HG02943 (cell line): ENCODE data around the gene OSBPL10.

Experiments
- ATAC-seq: cut with Tn5 transposase; IDR thresholded peaks from one replicate; pipeline ENCODE4 v1.9.1; 2021; ENCODE audit warnings: mild to moderate bottlenecking, low read depth, moderate library complexity; ENCODE audit not compliant: unreplicated experiment

The OSBPL10 gene

GRCh38 chr3:31828007-31828406, 153.1 kb downstream of the OSBPL10 start:
- no peak for ATAC-seq

GRCh38 chr3:31823184-31823583, 157.9 kb downstream of the OSBPL10 start:
- no peak for ATAC-seq

- no peak for ATAC-seq
Observed at GRCh38 chr3:31821118-31821517, 159.9 kb downstream of the OSBPL10 start.

- ATAC-seq, result no peak
Observed at GRCh38 chr3:31819441-31819840, 161.6 kb downstream of the OSBPL10 start.

GRCh38 chr3:31817411-31817966, 163.6 kb downstream of the OSBPL10 start:
- no peak for ATAC-seq

- ATAC-seq, result no peak
Observed at GRCh38 chr3:31815631-31816440, 165.2 kb downstream of the OSBPL10 start.

GRCh38 chr3:31815006-31815405, 166.1 kb downstream of the OSBPL10 start:
- ATAC-seq, result no peak

GRCh38 chr3:31813686-31814085, 167.4 kb downstream of the OSBPL10 start:
- no peak for ATAC-seq

GRCh38 chr3:31813197-31813596, 167.9 kb downstream of the OSBPL10 start:
- no peak for ATAC-seq

GRCh38 chr3:31810991-31811433, 170.1 kb downstream of the OSBPL10 start:
- ATAC-seq, result no peak

GRCh38 chr3:31808143-31808720, 172.8 kb downstream of the OSBPL10 start:
- ATAC-seq, result no peak

- ATAC-seq, result no peak
Observed at GRCh38 chr3:31804251-31805051, 176.6 kb downstream of the OSBPL10 start.

- ATAC-seq, result no peak
Observed at GRCh38 chr3:31802981-31803740, 177.9 kb downstream of the OSBPL10 start.

GRCh38 chr3:31800436-31800835, 180.6 kb downstream of the OSBPL10 start:
- ATAC-seq, result no peak

- ATAC-seq, result no peak
Observed at GRCh38 chr3:31798840-31799239, 182.2 kb downstream of the OSBPL10 start.

- ATAC-seq, result no peak
Observed at GRCh38 chr3:31793821-31794220, 187.2 kb downstream of the OSBPL10 start.

GRCh38 chr3:31791090-31791430, 190.0 kb downstream of the OSBPL10 start:
- ATAC-seq, result no peak

- no peak for ATAC-seq
Observed at GRCh38 chr3:31790193-31791089, 190.6 kb downstream of the OSBPL10 start.

- no peak for ATAC-seq
Observed at GRCh38 chr3:31789429-31789828, 191.6 kb downstream of the OSBPL10 start.
